GM12878 (cell line): Measurements from ENCODE around the gene NUP214. TPM values are rescaled to one million over a fixed set of nuclear protein-coding genes. Genes with fewer than 3 reads are reported as not detected.

Source experiments
- ATAC-seq: fragments of 200-7000 bp; cut with Tn5 transposase; 3 replicates; pipeline ENCODE4 v1.9.1; 2020; ENCODE audit warnings: mild to moderate bottlenecking, moderate library complexity
- BruUV-seq: library from RNA; stranded (reverse); fragments of 400-500 nt; replicated peaks from 2 replicates; lab custom pipeline; 2021; lab: Mats Ljungman, UMichigan
- CTCF ChIA-PET: fragments of 300-600 bp; sonication (Branson Sonifier 250); formaldehyde crosslinking; extraction: SDS; loops from one replicate; lab custom pipeline; 2021; ENCODE audit warnings: inconsistent platforms; lab: Yijun Ruan, JAX
- POLR2A ChIA-PET: fragments of 350-600 bp; formaldehyde crosslinking; extraction: SDS; loops from one replicate; lab custom pipeline; 2021; ENCODE audit warnings: inconsistent platforms; lab: Charles Lee
- RAD21 ChIA-PET: fragments of 300-600 bp; sonication (Branson Sonifier 250); formaldehyde crosslinking; loops from one replicate; lab custom pipeline; 2023; ENCODE audit warnings: antibody characterized with exemption; ENCODE audit not compliant: unreplicated experiment; lab: Charles Lee
- SMC1A ChIA-PET: fragments of 300-600 bp; sonication (Branson Sonifier 250); formaldehyde crosslinking; loops from one replicate; lab custom pipeline; 2023; ENCODE audit not compliant: unreplicated experiment, uncharacterized antibody; lab: Charles Lee
- DNase-seq: peaks from one replicate; pipeline ENCODE4 v3.0.0-alpha.2; 2011; ENCODE audit warnings: low read depth, low spot score
- FAIRE-seq: peaks from 3 replicates; lab custom pipeline; 2011; peaks lifted over from hg19 to GRCh38; lab: Jason Lieb, UNC
- H2AFZ ChIP-seq: 2 replicates; pipeline ENCODE4 v1.6.0; 2011; ENCODE audit warnings: low read depth, low read length, control low read depth; ENCODE audit not compliant: control insufficient read depth
- H3K27ac ChIP-seq: 2 replicates; pipeline ENCODE4 v1.5.1; 2011; ENCODE audit warnings: control low read depth; ENCODE audit not compliant: control insufficient read depth, insufficient read depth
- H3K27me3 ChIP-seq, 2 experiments: replicated peaks in 1 of 2; 2 replicates each; pipeline versions ENCODE4 v1.6.0 to v1.6.1; 2011; ENCODE audit warnings: low read length in 1 of 2; ENCODE audit not compliant: control insufficient read depth in 2 of 2, insufficient read depth in 2 of 2
- H3K36me3 ChIP-seq, 2 experiments: 2 replicates each; pipeline ENCODE4 v1.5.1; 2011; ENCODE audit warnings: low read length in 1 of 2; ENCODE audit not compliant: control insufficient read depth in 2 of 2, insufficient read depth in 2 of 2
- H3K4me1 ChIP-seq: 2 replicates; pipeline ENCODE4 v1.6.1; 2011; ENCODE audit warnings: mild to moderate bottlenecking, low read length, moderate library complexity, mixed read lengths; ENCODE audit not compliant: control insufficient read depth, insufficient read depth
- H3K4me2 ChIP-seq: 2 replicates; pipeline ENCODE4 v1.6.0; 2011; ENCODE audit warnings: control low read depth; ENCODE audit not compliant: control insufficient read depth, insufficient read depth
- H3K4me3 ChIP-seq: fragments of 200-600 bp; sonication (generic); 2 replicates; pipeline ENCODE4 v1.5.1; 2016
- H3K79me2 ChIP-seq: 2 replicates; pipeline ENCODE4 v1.6.0; 2011; ENCODE audit warnings: low read length; ENCODE audit not compliant: control insufficient read depth, insufficient read depth
- H3K9ac ChIP-seq: 2 replicates; pipeline ENCODE4 v1.8.0; 2011; ENCODE audit warnings: low read length, control low read depth, mixed read lengths; ENCODE audit not compliant: control insufficient read depth, insufficient read depth
- H3K9me3 ChIP-seq: replicated peaks from 3 replicates; pipeline ENCODE4 v1.5.1; 2011; ENCODE audit warnings: mild to moderate bottlenecking, low read length; ENCODE audit not compliant: control insufficient read depth, insufficient read depth
- H4K20me1 ChIP-seq: 2 replicates; pipeline ENCODE4 v1.6.0; 2011; ENCODE audit not compliant: control insufficient read depth, insufficient read depth
- EZH2 ChIP-seq: IDR thresholded peaks from 2 replicates; pipeline ENCODE4 v1.6.1; 2012; ENCODE audit warnings: low read depth, mild to moderate bottlenecking, control low read depth, inconsistent platforms, low read length, borderline replicate concordance; ENCODE audit not compliant: control insufficient read depth
- FOXM1 ChIP-seq: IDR thresholded peaks from 2 replicates; pipeline ENCODE4 v1.6.1; 2012; ENCODE audit warnings: low read depth, mild to moderate bottlenecking, inconsistent platforms, low read length, moderate library complexity
- IRF5 ChIP-seq: fragments of 450-650 bp; IDR thresholded peaks from 2 replicates; pipeline ENCODE4 v1.6.1; 2017; ENCODE audit warnings: borderline replicate concordance
- JUND ChIP-seq: IDR thresholded peaks from 2 replicates; pipeline ENCODE4 v1.6.1; 2012; ENCODE audit warnings: low read depth, mild to moderate bottlenecking, low read length, improper control_type of control experiment, moderate library complexity
- PAX8 ChIP-seq: fragments of 450-650 bp; IDR thresholded peaks from 2 replicates; pipeline ENCODE4 v1.6.1; 2017; ENCODE audit warnings: mild to moderate bottlenecking, moderate library complexity
- RFX5 ChIP-seq: IDR thresholded peaks from 2 replicates; pipeline ENCODE4 v1.6.1; 2011; ENCODE audit warnings: low read depth, low read length, improper control_type of control experiment
- TARDBP ChIP-seq: IDR thresholded peaks from 2 replicates; pipeline ENCODE4 v1.6.1; 2016; ENCODE audit warnings: borderline replicate concordance
- ZBTB4 ChIP-seq: fragments of 450-650 bp; formaldehyde crosslinking; IDR thresholded peaks from 2 replicates; pipeline ENCODE4 v1.4.0; 2022; ENCODE audit warnings: mild to moderate bottlenecking, moderate library complexity
- WGBS: methylation state at CpG from one replicate; pipeline ENCODE4 v1.1.6; 2016; ENCODE audit warnings: low lambda C conversion rate; ENCODE audit not compliant: insufficient replicate concordance, insufficient coverage; ENCODE audit errors: missing lambda C conversion rate; 5-methylcytosine and 5-hydroxymethylcytosine counted together
- in situ Hi-C: fragments of 300-500 bp; cut with MboI; formaldehyde crosslinking; loops from 9 replicates; pipeline ENCODE4 v1.14.3; 2018; ENCODE audit warnings: mixed read lengths
- intact Hi-C: fragments of 100-400 bp; cut with micrococcal nuclease; formaldehyde crosslinking; loops from one replicate; pipeline ENCODE4 v1.14.2; 2022; ENCODE audit not compliant: unreplicated experiment
- polyA plus RNA-seq, 11 experiments: library from polyadenylated mRNA; depleted of rRNA in 4 of 11; unstranded in 6 of 11; stranded (reverse) in 5 of 11; fragments of >200 nt; fragmentation: Nextera tagmentation in 4 of 11; fragmentation: Illumina TruSeq in 1 of 11; extraction: Ambion mirVana in 4 of 11; extraction: Trizol in 1 of 11; gene quantifications; 1 replicate in 1 of 11; 2 replicates in 10 of 11; pipeline versions ENCODE4 v1.2.1 to v1.2.3, GENCODE V29; 2011 to 2016; ENCODE audit warnings: inconsistent platforms in 2 of 11, missing spikeins in 2 of 11, low read depth in 1 of 11
- total RNA-seq, 4 experiments: library from RNA; depleted of rRNA in 3 of 4; stranded (reverse); fragments of >200 nt in 3 of 4; fragmentation: Illumina TruSeq in 1 of 4; extraction: Trizol in 1 of 4; gene quantifications; 2 replicates each; pipeline versions ENCODE4 v1.2.1 to v1.2.3, GENCODE V29; 2013 to 2021

The NUP214 gene
- total and polyA plus RNA-seq, 10 of the 15 experiments (the other 5 are each of a cell fraction or from before 2014, with no cell fraction given): 11.7 to 53.8 (median 17.6) TPM

GRCh38 chr9:131162886-131163285, 37.5 kb downstream of the NUP214 start:
- CTCF ChIA-PET: interaction anchor here (0.9 kb wide), 1 partner anchor 11 kb away, joined by 3 read pairs; no protein-coding TSS in a partner anchor
- no peaks in the 10 kb centered on the region for H3K79me2 ChIP-seq
- POLR2A ChIA-PET: interaction anchor here (0.7 kb wide), 1 partner anchor 212 kb away, joined by 3 read pairs; no protein-coding TSS in a partner anchor
- H3K27ac ChIP-seq: no peak overlapping the region
- RAD21 ChIA-PET: no interaction called here
- in situ Hi-C loops: no loop called here
- ATAC-seq: no peak
- no peak overlapping the region for H3K4me3 ChIP-seq
- FAIRE-seq: peak; percentile 7
- no peak overlapping the region for H3K4me2 ChIP-seq
- H4K20me1 ChIP-seq: no peaks in the 10 kb centered on the region
- H3K9me3 ChIP-seq: no peaks in the 10 kb centered on the region
- DNase-seq: no peak
- intact Hi-C loops: no loop called here
- no TSS peak for BruUV-seq
- SMC1A ChIA-PET: interaction anchor here (2.6 kb wide), 1 partner anchor 15 kb away, joined by 6 read pairs; no protein-coding TSS in a partner anchor
- 96% methylated on average over 4 of the region's 4 CpGs for WGBS
- no peaks in the 10 kb centered on the region for H3K27me3 ChIP-seq
- TF ChIP-seq PAX8: no peak
- no peak for TF ChIP-seq EZH2
- no peak for TF ChIP-seq IRF5
- TF ChIP-seq TARDBP: no peak
- no peak for TF ChIP-seq ZBTB4 (CRISPR knock-in tag)
- TF ChIP-seq RFX5: no peak
- TF ChIP-seq JUND: no peak
- no peak for TF ChIP-seq FOXM1
- H3K4me1 ChIP-seq: no peaks in the 10 kb centered on the region
- H3K9ac ChIP-seq: no peak overlapping the region
- H3K36me3 ChIP-seq: peaks cover 5 to 40% of the 10 kb centered on the region in 2 experiments
- no peak overlapping the region for H2AFZ ChIP-seq
